Fibroblast of the conjunctiva (primary cell): ENCODE measurements around the gene ZNF787.

Source experiments
- DNase-seq: peaks from one replicate; pipeline ENCODE4 v3.0.0-alpha.2; 2010; ENCODE audit warnings: low read depth

The ZNF787 gene

GRCh38 chr19:56087647-56088496 lies 33.2 kb downstream of the ZNF787 start:
- DNase-seq: no peak

GRCh38 chr19:56086671-56087430 lies 34.2 kb downstream of the ZNF787 start:
- DNase-seq: no peak

- DNase-seq: no peak
These were observed 35.4 kb downstream of the ZNF787 start for GRCh38 chr19:56085571-56086275.

DNA sequence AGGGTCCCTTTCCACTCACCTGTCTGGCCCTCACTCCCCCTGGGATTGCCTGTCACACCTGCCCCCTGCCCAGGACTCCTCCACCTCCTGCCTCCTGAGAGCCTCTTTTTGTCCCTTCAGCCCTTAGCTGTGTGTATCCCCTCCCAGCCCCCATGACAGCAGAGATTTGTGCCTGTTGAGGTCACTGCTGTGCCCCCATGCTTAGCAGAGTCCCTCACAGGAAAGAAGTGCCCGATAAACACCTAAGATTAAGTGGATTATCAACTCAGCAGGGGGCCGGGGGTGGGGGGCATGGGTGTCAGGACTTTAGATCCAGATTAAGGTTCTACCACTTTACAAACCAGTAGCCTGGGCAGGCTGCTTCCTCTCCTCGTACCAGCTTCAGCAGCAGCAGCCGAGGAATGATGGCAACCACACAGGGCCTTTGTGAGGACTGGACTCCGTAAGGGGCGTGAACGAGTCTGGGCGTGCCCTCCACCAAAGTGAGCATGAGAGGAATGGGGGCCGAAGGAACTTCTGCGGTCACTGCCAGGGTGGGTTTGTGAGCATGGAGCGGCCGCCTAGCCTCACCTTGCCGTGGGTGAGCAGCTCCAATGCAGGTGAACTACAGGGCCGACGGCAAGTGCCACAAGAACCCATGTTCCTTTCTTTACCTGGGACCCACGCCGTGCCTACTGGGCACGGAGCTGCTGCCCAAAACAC lies 36.1 kb downstream of the ZNF787 start:
- DNase-seq: no peak

DNA sequence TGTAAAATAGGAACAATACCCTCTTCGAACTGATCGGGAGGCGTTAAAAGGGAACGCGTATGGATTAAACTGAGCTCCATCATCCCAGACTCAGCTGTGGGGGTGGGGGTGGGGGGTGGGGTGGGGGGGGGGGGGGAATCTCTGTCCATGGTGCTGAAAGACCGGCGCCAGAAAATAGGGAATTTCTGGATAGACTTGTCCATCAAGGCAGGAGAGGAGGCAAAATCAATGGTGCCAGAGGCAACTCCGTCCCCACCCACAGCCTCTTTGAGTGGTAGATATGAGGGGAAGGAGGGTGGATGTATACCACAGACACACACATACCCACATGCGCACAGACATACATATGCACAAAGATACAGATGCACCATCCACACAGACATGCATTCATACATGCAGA lies 37.4 kb downstream of the ZNF787 start:
- DNase-seq: no peak

DNA sequence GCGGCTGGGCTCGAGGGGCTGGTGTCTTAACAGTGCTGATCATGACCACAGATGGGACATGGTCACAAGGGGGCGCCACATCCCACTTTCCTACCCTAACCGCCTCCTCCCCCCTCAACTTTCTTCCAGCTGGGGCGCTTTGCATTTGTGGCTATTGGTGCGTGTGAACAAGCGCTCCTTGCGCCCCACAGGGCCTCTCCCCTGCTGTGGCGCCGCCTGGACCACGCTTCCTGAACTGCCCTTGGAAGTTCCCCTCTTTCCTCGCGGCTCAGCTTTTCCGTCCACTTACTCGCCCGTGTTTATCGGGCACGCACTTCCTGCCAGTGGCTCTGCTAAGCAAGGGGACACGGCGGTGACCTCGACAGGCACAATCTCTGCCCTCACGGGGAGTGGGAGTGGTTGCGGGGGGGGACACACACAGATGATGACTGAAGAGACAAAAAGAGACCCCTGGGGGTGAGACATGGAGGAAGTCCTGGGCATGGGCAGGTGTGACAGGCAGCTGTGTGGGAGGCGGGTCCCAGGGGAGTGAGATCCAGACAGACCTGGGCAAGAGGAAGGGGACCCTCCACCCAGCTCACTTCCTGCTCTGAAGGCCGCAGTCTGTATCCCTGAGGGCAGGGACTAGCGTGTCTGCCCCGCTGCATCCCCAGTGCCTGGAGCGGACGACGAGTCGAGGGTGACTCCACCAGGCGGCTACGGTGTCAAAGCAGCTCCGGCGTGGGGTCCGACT lies 40.3 kb downstream of the ZNF787 start:
- peak; percentile 60 for DNase-seq

DNA sequence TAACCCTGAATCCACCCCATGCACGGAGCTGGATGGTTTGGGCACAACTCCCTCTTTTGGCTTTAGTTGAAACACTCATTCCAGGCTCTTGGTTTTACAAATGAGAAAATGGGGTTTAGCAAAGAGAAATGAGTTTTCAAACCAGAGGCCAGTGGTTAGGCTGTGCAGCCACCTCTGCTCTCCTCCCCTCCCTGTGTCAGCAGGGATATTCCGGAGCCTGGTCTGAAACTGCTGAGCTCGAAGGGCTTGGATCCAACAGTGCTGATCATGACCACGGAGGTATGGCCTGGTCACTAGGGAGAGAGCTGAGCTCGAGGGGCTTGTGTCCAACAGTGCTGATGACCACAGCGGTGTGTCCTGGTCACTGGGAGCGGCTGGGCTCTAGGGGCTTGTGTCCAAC lies 41.5 kb downstream of the ZNF787 start:
- DNase-seq: no peak

GRCh38 chr19:56076498-56076897 lies 44.6 kb downstream of the ZNF787 start:
- peak; percentile 32 for DNase-seq

GRCh38 chr19:56071151-56071550 lies 49.9 kb downstream of the ZNF787 start:
- DNase-seq: no peak

- DNase-seq: no peak
These were observed 51.5 kb downstream of the ZNF787 start for GRCh38 chr19:56069642-56070041.

- DNase-seq: no peak
These were observed 54.7 kb downstream of the ZNF787 start for GRCh38 chr19:56066152-56067023.

DNA sequence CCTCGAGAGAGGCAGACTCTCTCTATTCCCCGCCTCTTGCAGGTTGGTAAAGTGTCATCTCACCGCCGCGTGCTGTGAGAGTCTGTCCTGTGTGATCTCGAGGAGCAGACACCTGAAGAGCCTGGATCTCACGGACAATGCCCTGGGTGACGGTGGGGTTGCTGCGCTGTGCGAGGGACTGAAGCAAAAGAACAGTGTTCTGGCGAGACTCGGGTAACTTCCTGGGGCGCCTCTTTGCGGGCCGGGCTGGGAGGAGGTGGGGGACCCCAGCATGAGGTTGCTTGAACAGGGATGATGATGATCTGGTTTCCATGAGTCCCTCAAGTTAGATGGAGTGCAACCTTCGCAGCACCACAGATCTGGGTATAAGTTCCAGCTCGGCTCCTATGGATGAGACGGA lies 67.5 kb downstream of the ZNF787 start:
- DNase-seq: no peak
